ENCODE measurements around the gene HDHD5.
"Not testable (repeated sequence)": the region's sequence is repeated elsewhere in the genome, so short reads cannot be mapped to it uniquely, and the experiment has no call there.

The HDHD5 gene

GRCh38 chr22:17158176-17158567 is 905 bp downstream of the HDHD5 start:
- Histone ChIP-seq H3K9ac (peak overlapping the region; percentile 87), H3K4me1 (peaks cover 50% of the 10 kb centered on the region), H3K9me3 (no peaks in the 10 kb centered on the region), H3K27me3 (no peaks in the 10 kb centered on the region), H3K36me3 (peaks cover 12% of the 10 kb centered on the region; the same call in 1 of the 2 replicates), H3K4me3 (peak overlapping the region; percentile 75), H3K4me2 (peak overlapping the region; percentile 95), H4K20me1 (peaks cover 55% of the 10 kb centered on the region), H3K27ac (peak overlapping the region; percentile 91)
- TF ChIP-seq Cebpa-rat (IDR thresholded peaks at IDR 0.05) = no peak

- H3K4me3 ChIP-seq = peak overlapping the region; percentile 75
- peaks cover 59% of the 10 kb centered on the region for H4K20me1 ChIP-seq
- no peak overlapping the region for H3K27ac ChIP-seq
- no peaks in the 10 kb centered on the region for H3K27me3 ChIP-seq
- H3K9ac ChIP-seq = peak overlapping the region; percentile 87; the same call in 1 of the 2 replicates
- no peak for TF ChIP-seq Cebpa-rat (IDR thresholded peaks at IDR 0.05)
- peaks cover 50% of the 10 kb centered on the region for H3K4me1 ChIP-seq
- peak overlapping the region; percentile 95 for H3K4me2 ChIP-seq
- H3K36me3 ChIP-seq = peaks cover 17% of the 10 kb centered on the region; the same call in 1 of the 2 replicates
- H3K9me3 ChIP-seq = no peaks in the 10 kb centered on the region
Observed at GRCh38 chr22:17157714-17158113, 1.4 kb downstream of the HDHD5 start.

- TF ChIP-seq Cebpa-rat (IDR thresholded peaks at IDR 0.05) = no peak
- Histone ChIP-seq H3K4me3 (no peak overlapping the region), H3K9me3 (no peaks in the 10 kb centered on the region), H3K27me3 (no peaks in the 10 kb centered on the region), H3K4me2 (peak overlapping the region; percentile 95), H3K36me3 (peaks cover 20% of the 10 kb centered on the region; the same call in 1 of the 2 replicates), H3K27ac (no peak overlapping the region), H4K20me1 (peaks cover 77% of the 10 kb centered on the region), H3K9ac (no peak overlapping the region), H3K4me1 (peaks cover 50% of the 10 kb centered on the region)
Observed at GRCh38 chr22:17155941-17156340, 3.1 kb downstream of the HDHD5 start.

GRCh38 chr22:17152971-17153370 is 6.1 kb downstream of the HDHD5 start:
- Histone ChIP-seq H3K9ac (no peak overlapping the region), H3K4me2 (no peak overlapping the region), H3K4me1 (peaks cover 42% of the 10 kb centered on the region), H3K27me3 (no peaks in the 10 kb centered on the region), H3K9me3 (no peaks in the 10 kb centered on the region), H3K4me3 (no peak overlapping the region), H3K27ac (no peak overlapping the region), H4K20me1 (peaks cover 100% of the 10 kb centered on the region), H3K36me3 (peaks cover 40% of the 10 kb centered on the region)
- TF ChIP-seq Cebpa-rat (IDR thresholded peaks at IDR 0.05) = no peak

- peaks cover 47% of the 10 kb centered on the region for H3K36me3 ChIP-seq
- peaks cover 36% of the 10 kb centered on the region for H3K4me1 ChIP-seq
- peaks cover 100% of the 10 kb centered on the region for H4K20me1 ChIP-seq
- H3K27me3 ChIP-seq = no peaks in the 10 kb centered on the region
- no peak overlapping the region for H3K4me3 ChIP-seq
- no peaks in the 10 kb centered on the region for H3K9me3 ChIP-seq
- no peak for TF ChIP-seq Cebpa-rat (IDR thresholded peaks at IDR 0.05)
- H3K27ac ChIP-seq = no peak overlapping the region
- no peak overlapping the region for H3K9ac ChIP-seq
- H3K4me2 ChIP-seq = no peak overlapping the region
Observed at GRCh38 chr22:17152340-17152739, 6.7 kb downstream of the HDHD5 start.

- Histone ChIP-seq H3K4me3 (no peak overlapping the region), H3K36me3 (peaks cover 72% of the 10 kb centered on the region), H3K4me1 (peaks cover 20% of the 10 kb centered on the region), H3K9ac (no peak overlapping the region), H3K9me3 (no peaks in the 10 kb centered on the region), H4K20me1 (peaks cover 97% of the 10 kb centered on the region), H3K27me3 (no peaks in the 10 kb centered on the region), H3K4me2 (no peak overlapping the region), H3K27ac (no peak overlapping the region)
- no peak for TF ChIP-seq Cebpa-rat (IDR thresholded peaks at IDR 0.05)
Observed at GRCh38 chr22:17149076-17149815, 9.8 kb downstream of the HDHD5 start.

GRCh38 chr22:17147458-17147857 is 11.6 kb downstream of the HDHD5 start:
- peaks cover 97% of the 10 kb centered on the region for H4K20me1 ChIP-seq
- H3K27ac ChIP-seq, H3K9ac ChIP-seq, H3K4me2 ChIP-seq, H3K9me3 ChIP-seq, H3K27me3 ChIP-seq, H3K4me3 ChIP-seq: not testable (repeated sequence)
- peaks cover 76% of the 10 kb centered on the region for H3K36me3 ChIP-seq
- H3K4me1 ChIP-seq = peaks cover 20% of the 10 kb centered on the region

GRCh38 chr22:17145021-17145680 is 13.9 kb downstream of the HDHD5 start:
- Histone ChIP-seq H3K9ac (no peak overlapping the region), H3K27ac (no peak overlapping the region), H3K27me3 (no peaks in the 10 kb centered on the region), H3K4me1 (peaks cover 20% of the 10 kb centered on the region), H3K36me3 (peaks cover 98% of the 10 kb centered on the region), H3K9me3 (no peaks in the 10 kb centered on the region), H3K4me3 (no peak overlapping the region), H3K4me2 (no peak overlapping the region), H4K20me1 (peaks cover 97% of the 10 kb centered on the region)
- TF ChIP-seq Cebpa-rat (IDR thresholded peaks at IDR 0.05) = no peak

GRCh38 chr22:17143826-17144225 is 15.3 kb downstream of the HDHD5 start:
- no peaks in the 10 kb centered on the region for H3K27me3 ChIP-seq
- peaks cover 97% of the 10 kb centered on the region for H4K20me1 ChIP-seq
- H3K27ac ChIP-seq = no peak overlapping the region
- H3K4me2 ChIP-seq = no peak overlapping the region
- no peak overlapping the region for H3K4me3 ChIP-seq
- peaks cover 100% of the 10 kb centered on the region for H3K36me3 ChIP-seq
- H3K9ac ChIP-seq = no peak overlapping the region
- peaks cover 10% of the 10 kb centered on the region for H3K4me1 ChIP-seq
- no peaks in the 10 kb centered on the region for H3K9me3 ChIP-seq
- no peak for TF ChIP-seq Cebpa-rat (IDR thresholded peaks at IDR 0.05)

- Histone ChIP-seq H3K36me3 (peaks cover 100% of the 10 kb centered on the region), H3K27ac (no peak overlapping the region), H4K20me1 (peaks cover 97% of the 10 kb centered on the region), H3K9me3 (no peaks in the 10 kb centered on the region), H3K9ac (no peak overlapping the region), H3K4me2 (no peak overlapping the region), H3K4me1 (peaks cover 10% of the 10 kb centered on the region), H3K27me3 (no peaks in the 10 kb centered on the region), H3K4me3 (no peak overlapping the region)
- no peak for TF ChIP-seq Cebpa-rat (IDR thresholded peaks at IDR 0.05)
Observed at GRCh38 chr22:17143101-17143500, 16.0 kb downstream of the HDHD5 start.
